Right lobe of liver (tissue), 4 donors: ENCODE measurements around the gene DNAJC21.

Experiments used
- POLR2A ChIP-seq: fragments of 450-650 bp; IDR thresholded peaks from one replicate; pipeline ENCODE4 v1.6.1; 2017; ENCODE audit warnings: antibody characterized with exemption, mild to moderate bottlenecking
- TF ChIP-seq, protein P1 (sequence below), 4 donors: fragments of 200-600 bp in 3 of 4; fragments of 450-650 bp in 1 of 4; IDR thresholded peaks; one replicate each; pipeline versions ENCODE4 v1.5.1 to v1.8.0; 2016 to 2022; ENCODE audit warnings: antibody characterized with exemption in 4 of 4, mild to moderate bottlenecking in 2 of 4
- donor health status: DM: no; HTN: no; CAD: no.
- donor health status: DM: no; HTN: no; CAD: no.
- donor health status: DM: no; HTN: yes; CAD: no.

DNA sequence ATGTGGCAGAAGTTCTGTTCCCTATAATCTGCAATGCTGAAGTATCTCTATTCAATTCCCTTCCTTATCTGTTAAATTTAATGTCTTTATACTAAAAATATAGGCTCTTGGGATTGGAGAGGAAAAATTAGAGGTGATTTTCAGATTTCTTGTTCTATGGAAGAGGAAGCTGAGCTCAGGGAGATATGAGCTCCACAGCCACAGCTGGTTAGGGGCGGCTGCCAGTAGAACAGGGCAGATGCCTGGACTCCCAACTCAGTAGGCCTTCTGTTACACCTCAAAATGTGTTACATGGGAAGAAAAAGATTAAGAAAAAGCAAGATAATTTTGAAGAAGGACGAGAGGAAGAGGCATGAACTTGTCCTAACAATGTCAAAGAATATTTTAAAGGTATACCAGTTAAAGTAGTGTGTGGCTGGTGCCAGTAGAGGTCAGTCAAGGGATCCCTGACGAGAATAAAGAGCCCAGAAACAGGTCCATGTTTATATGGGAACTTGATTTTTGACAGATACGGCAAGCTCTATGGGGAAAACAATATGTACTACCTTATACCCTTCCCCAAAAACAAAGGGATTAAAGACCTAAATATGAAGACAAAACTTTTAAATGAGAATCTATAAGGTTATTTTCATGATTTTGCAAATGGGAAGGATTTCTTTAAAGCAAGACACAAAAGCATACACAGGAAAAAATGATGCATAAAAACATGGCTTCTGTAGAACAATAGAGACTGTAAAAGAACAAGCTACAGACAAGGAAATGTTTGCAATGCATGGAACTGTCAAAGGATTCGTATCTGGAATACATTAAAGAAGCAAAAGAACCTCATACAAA is 28.7 kb downstream of the DNAJC21 start:
- no peak for TF ChIP-seq POLR2A
- TF ChIP-seq, protein P1, sequence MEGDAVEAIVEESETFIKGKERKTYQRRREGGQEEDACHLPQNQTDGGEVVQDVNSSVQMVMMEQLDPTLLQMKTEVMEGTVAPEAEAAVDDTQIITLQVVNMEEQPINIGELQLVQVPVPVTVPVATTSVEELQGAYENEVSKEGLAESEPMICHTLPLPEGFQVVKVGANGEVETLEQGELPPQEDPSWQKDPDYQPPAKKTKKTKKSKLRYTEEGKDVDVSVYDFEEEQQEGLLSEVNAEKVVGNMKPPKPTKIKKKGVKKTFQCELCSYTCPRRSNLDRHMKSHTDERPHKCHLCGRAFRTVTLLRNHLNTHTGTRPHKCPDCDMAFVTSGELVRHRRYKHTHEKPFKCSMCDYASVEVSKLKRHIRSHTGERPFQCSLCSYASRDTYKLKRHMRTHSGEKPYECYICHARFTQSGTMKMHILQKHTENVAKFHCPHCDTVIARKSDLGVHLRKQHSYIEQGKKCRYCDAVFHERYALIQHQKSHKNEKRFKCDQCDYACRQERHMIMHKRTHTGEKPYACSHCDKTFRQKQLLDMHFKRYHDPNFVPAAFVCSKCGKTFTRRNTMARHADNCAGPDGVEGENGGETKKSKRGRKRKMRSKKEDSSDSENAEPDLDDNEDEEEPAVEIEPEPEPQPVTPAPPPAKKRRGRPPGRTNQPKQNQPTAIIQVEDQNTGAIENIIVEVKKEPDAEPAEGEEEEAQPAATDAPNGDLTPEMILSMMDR (IDR thresholded peaks at IDR 0.05) = peak; percentile 50 to 65 (median 58)
